22Rv1 (cell line): ENCODE results near the gene KIRREL3.

ENCODE experiments used
- CTCF ChIP-seq: fragments of 450-650 bp; IDR thresholded peaks from 2 replicates; pipeline ENCODE4 v1.5.1; 2017; ENCODE audit warnings: mild to moderate bottlenecking
- ZFX ChIP-seq: fragments of 450-650 bp; IDR thresholded peaks from 2 replicates; pipeline ENCODE4 v1.6.1; 2017; ENCODE audit warnings: antibody characterized with exemption, borderline replicate concordance

GRCh38 chr11:126601136-126601535 is 399.4 kb downstream of the KIRREL3 start:
- TF ChIP-seq CTCF (no peak), ZFX (no peak)
